DOHH2 (cell line): Measurements from ENCODE around the gene GREB1L.

Experiments used
- EZH2phosphoT487 ChIP-seq: fragments of 200-600 bp; sonication (generic); IDR thresholded peaks from 2 replicates; pipeline ENCODE4 v1.6.1; 2017; ENCODE audit warnings: borderline replicate concordance, mild to moderate bottlenecking, antibody characterized with exemption, low read length, moderate library complexity, mixed read lengths
- TF ChIP-seq, protein P1 (sequence below): fragments of 200-600 bp; sonication (generic); IDR thresholded peaks from one replicate; pipeline ENCODE4 v1.5.1; 2014; ENCODE audit warnings: antibody characterized with exemption, mild to moderate bottlenecking, low read depth, low read length; ENCODE audit not compliant: poor library complexity, severe bottlenecking

DNA sequence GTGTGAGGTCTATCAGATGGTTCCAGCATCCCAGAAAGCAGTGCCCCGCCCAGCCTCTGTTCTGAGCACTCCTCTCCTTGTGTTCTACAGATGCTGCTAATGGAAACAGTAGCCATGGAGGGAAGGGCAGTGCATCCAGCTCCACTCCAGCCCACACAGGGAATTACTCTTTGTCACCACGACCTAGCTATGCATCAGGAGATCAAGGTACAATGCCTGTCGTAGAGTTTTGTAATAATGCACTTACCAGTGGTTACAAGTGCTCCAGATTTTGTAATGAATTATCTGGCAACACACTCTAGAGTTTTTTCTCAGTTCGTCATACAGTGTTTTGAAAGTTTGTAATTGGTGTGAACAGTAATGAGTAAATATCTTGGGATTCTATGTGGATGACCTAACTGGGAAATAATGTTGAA lies 197.4 kb downstream of the GREB1L start:
- TF ChIP-seq, protein P1, sequence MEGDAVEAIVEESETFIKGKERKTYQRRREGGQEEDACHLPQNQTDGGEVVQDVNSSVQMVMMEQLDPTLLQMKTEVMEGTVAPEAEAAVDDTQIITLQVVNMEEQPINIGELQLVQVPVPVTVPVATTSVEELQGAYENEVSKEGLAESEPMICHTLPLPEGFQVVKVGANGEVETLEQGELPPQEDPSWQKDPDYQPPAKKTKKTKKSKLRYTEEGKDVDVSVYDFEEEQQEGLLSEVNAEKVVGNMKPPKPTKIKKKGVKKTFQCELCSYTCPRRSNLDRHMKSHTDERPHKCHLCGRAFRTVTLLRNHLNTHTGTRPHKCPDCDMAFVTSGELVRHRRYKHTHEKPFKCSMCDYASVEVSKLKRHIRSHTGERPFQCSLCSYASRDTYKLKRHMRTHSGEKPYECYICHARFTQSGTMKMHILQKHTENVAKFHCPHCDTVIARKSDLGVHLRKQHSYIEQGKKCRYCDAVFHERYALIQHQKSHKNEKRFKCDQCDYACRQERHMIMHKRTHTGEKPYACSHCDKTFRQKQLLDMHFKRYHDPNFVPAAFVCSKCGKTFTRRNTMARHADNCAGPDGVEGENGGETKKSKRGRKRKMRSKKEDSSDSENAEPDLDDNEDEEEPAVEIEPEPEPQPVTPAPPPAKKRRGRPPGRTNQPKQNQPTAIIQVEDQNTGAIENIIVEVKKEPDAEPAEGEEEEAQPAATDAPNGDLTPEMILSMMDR, result no peak
- TF ChIP-seq EZH2phosphoT487, result no peak
